ENCODE results near the gene PRKACA.

GRCh38 chr19:14054099-14054498 is 63.5 kb downstream of the PRKACA start:
- TF ChIP-seq CTCF (IDR thresholded peaks at IDR 0.05) (no peak), ZFX (IDR thresholded peaks at IDR 0.05; ENCODE audit: borderline replicate concordance) (no peak)

All from 22Rv1 (cell line).